HepG2 (cell line): ENCODE results near the gene NLRC5. TPM values are rescaled to one million over a fixed set of nuclear protein-coding genes. Genes with fewer than 3 reads are reported as not detected.

Experiments used
- ATAC-seq: fragments of 200-7000 bp; cut with Tn5 transposase; 3 replicates; pipeline ENCODE4 v1.9.1; 2020; ENCODE audit warnings: mild to moderate bottlenecking, moderate library complexity
- BruUV-seq: library from RNA; stranded (reverse); fragments of 400-500 nt; replicated peaks from 2 replicates; lab custom pipeline; 2021; lab: Mats Ljungman, UMichigan
- CTCF ChIA-PET: fragments of 300-600 bp; formaldehyde crosslinking; extraction: SDS; loops from one replicate; lab custom pipeline; 2021; ENCODE audit warnings: low total read pairs, inconsistent platforms, low intra/inter-chr PET ratio; lab: Yijun Ruan, JAX
- POLR2A ChIA-PET: fragments of 350-600 bp; sonication (Branson Sonifier 250); formaldehyde crosslinking; loops from one replicate; lab custom pipeline; 2020; ENCODE audit warnings: antibody characterized with exemption, inconsistent platforms; lab: Yijun Ruan, JAX
- DNase-seq: peaks from one replicate; pipeline ENCODE4 v3.0.0-alpha.2; 2015; ENCODE audit warnings: low spot score
- FAIRE-seq: peaks from 3 replicates; lab custom pipeline; 2011; peaks lifted over from hg19 to GRCh38; lab: Jason Lieb, UNC
- H2AFZ ChIP-seq: one replicate; pipeline ENCODE4 v1.6.1; 2011; ENCODE audit warnings: low read length, inconsistent platforms
- H3K27ac ChIP-seq: fragments of 300-600 bp; 3 replicates; pipeline ENCODE4 v1.8.0; 2011; ENCODE audit warnings: mixed run types, mild to moderate bottlenecking, mixed read lengths, low read length, inconsistent platforms; ENCODE audit not compliant: insufficient read depth; ENCODE audit errors: extremely low read length
- H3K27me3 ChIP-seq, 2 experiments: fragments of 200-600 bp in 1 of 2; 2 replicates in 1 of 2; 3 replicates in 1 of 2; pipeline versions ENCODE4 v1.6.0 to v1.8.0; 2011; ENCODE audit warnings: low read length in 2 of 2, mild to moderate bottlenecking in 2 of 2, moderate library complexity in 2 of 2, inconsistent platforms in 1 of 2; ENCODE audit not compliant: insufficient read depth in 2 of 2, control insufficient read depth in 1 of 2
- H3K36me3 ChIP-seq, 2 experiments: fragments of 200-600 bp in 1 of 2; replicated peaks in 1 of 2; 2 replicates in 1 of 2; 3 replicates in 1 of 2; pipeline versions ENCODE4 v1.5.1 to v1.8.0; 2011; ENCODE audit warnings: low read length in 2 of 2, inconsistent platforms in 1 of 2; ENCODE audit not compliant: insufficient read depth in 2 of 2, control insufficient read depth in 1 of 2
- H3K4me1 ChIP-seq: 2 replicates; pipeline ENCODE4 v1.5.1; 2012; ENCODE audit warnings: low read length, inconsistent platforms; ENCODE audit not compliant: insufficient read depth
- H3K4me2 ChIP-seq: 2 replicates; pipeline ENCODE4 v1.6.0; 2011; ENCODE audit warnings: low read depth, low read length, inconsistent platforms
- H3K4me3 ChIP-seq, 3 experiments: fragments of 200-600 bp in 1 of 3; sonication (generic), shearing (Covaris generic) in 1 of 3; replicated peaks in 1 of 3; 2 replicates each; pipeline ENCODE4 v1.5.1; 2011 to 2016; ENCODE audit warnings: low read length in 3 of 3, inconsistent platforms in 2 of 3, low read depth in 2 of 3, mild to moderate bottlenecking in 2 of 3, control low read depth in 1 of 3, mixed read lengths in 1 of 3; ENCODE audit not compliant: insufficient read depth in 1 of 3
- H3K79me2 ChIP-seq: one replicate; pipeline ENCODE4 v1.6.1; 2011; ENCODE audit warnings: low read length, inconsistent platforms; ENCODE audit not compliant: insufficient read depth
- H3K9ac ChIP-seq: 2 replicates; pipeline ENCODE4 v1.6.0; 2011; ENCODE audit warnings: mild to moderate bottlenecking, low read depth, low read length, inconsistent platforms; ENCODE audit not compliant: insufficient read depth
- H3K9me3 ChIP-seq: 2 replicates; pipeline ENCODE4 v1.5.1; 2012; ENCODE audit warnings: mild to moderate bottlenecking, low read length
- H4K20me1 ChIP-seq: 2 replicates; pipeline ENCODE4 v1.6.0; 2011; ENCODE audit warnings: inconsistent platforms, mild to moderate bottlenecking, low read length, moderate library complexity; ENCODE audit not compliant: insufficient read depth
- EED ChIP-seq: sonication (generic); formaldehyde crosslinking; IDR thresholded peaks from 2 replicates; pipeline ENCODE4 v1.5.0; 2020; ENCODE audit warnings: mild to moderate bottlenecking, missing genetic modification reagents
- ISL2 ChIP-seq: sonication (generic); formaldehyde crosslinking; IDR thresholded peaks from 2 replicates; pipeline ENCODE4 v1.5.0; 2020; ENCODE audit warnings: missing genetic modification reagents
- MIXL1 ChIP-seq: IDR thresholded peaks from 2 replicates; pipeline ENCODE4 v1.6.1; 2016
- NFIB ChIP-seq: sonication (generic); formaldehyde crosslinking; IDR thresholded peaks from 2 replicates; pipeline ENCODE4 v1.9.0; 2021; ENCODE audit warnings: missing genetic modification reagents, mild to moderate bottlenecking, borderline replicate concordance
- NFKB2 ChIP-seq: sonication (generic); formaldehyde crosslinking; IDR thresholded peaks from 2 replicates; pipeline ENCODE4 v1.4.0; 2020; ENCODE audit warnings: missing genetic modification reagents, borderline replicate concordance
- SP4 ChIP-seq: sonication (generic); formaldehyde crosslinking; IDR thresholded peaks from 2 replicates; pipeline ENCODE4 v1.8.1; 2023; ENCODE audit warnings: mild to moderate bottlenecking, missing genetic modification reagents
- ZNF274 ChIP-seq: sonication (generic); formaldehyde crosslinking; IDR thresholded peaks from 2 replicates; pipeline ENCODE4 v1.5.1; 2020; ENCODE audit warnings: mild to moderate bottlenecking, missing genetic modification reagents
- ZNF547 ChIP-seq: sonication (generic); formaldehyde crosslinking; IDR thresholded peaks from 2 replicates; pipeline ENCODE4 v1.5.1; 2020; ENCODE audit warnings: mild to moderate bottlenecking, missing genetic modification reagents
- ZNF776 ChIP-seq: sonication (generic); formaldehyde crosslinking; IDR thresholded peaks from 2 replicates; pipeline ENCODE4 v1.4.0; 2020; ENCODE audit warnings: mild to moderate bottlenecking, missing genetic modification reagents
- WGBS: methylation state at CpG from one replicate; pipeline ENCODE4 v1.1.6; 2017; ENCODE audit warnings: low lambda C conversion rate; 5-methylcytosine and 5-hydroxymethylcytosine counted together
- in situ Hi-C: cut with HindIII; loops from 2 replicates; pipeline ENCODE4 v1.10.0; 2017; ENCODE audit warnings: low pct_unique_long_range_greater_than_20kb; ENCODE audit not compliant: extremely low pct_ligation_motif_present
- intact Hi-C: fragments of 100-400 bp; cut with micrococcal nuclease; formaldehyde crosslinking; loops from one replicate; pipeline ENCODE4 v1.10.0; 2022; ENCODE audit not compliant: unreplicated experiment
- polyA plus RNA-seq, 8 experiments: library from polyadenylated mRNA; depleted of rRNA in 3 of 8; stranded (reverse) in 7 of 8; unstranded in 1 of 8; fragments of >200 nt; fragmentation: Illumina TruSeq in 4 of 8; extraction: Trizol in 4 of 8; gene quantifications; 2 replicates each; pipeline versions ENCODE4 v1.2.1 to v1.2.3, GENCODE V29; 2011 to 2016; ENCODE audit warnings: low read depth in 4 of 8, missing spikeins in 1 of 8, mixed read lengths in 1 of 8; ENCODE audit not compliant: insufficient read depth in 1 of 8
- total RNA-seq, 5 experiments: library from RNA; depleted of rRNA; stranded (reverse); fragments of >200 nt; fragmentation: Illumina TruSeq; extraction: Trizol; gene quantifications; 2 replicates each; pipeline ENCODE4 v1.2.3, GENCODE V29; 2016; ENCODE audit warnings: low read depth in 1 of 5
- TF ChIP-seq, protein P1 (sequence below): sonication (generic); formaldehyde crosslinking; IDR thresholded peaks from 2 replicates; pipeline ENCODE4 v1.5.1; 2020; ENCODE audit warnings: missing genetic modification reagents, mild to moderate bottlenecking, borderline replicate concordance
- TF ChIP-seq, protein P2 (sequence below): sonication (generic); formaldehyde crosslinking; IDR thresholded peaks from 2 replicates; pipeline ENCODE4 v1.5.1; 2020; ENCODE audit warnings: mild to moderate bottlenecking, missing genetic modification reagents, borderline replicate concordance

Gene NLRC5
- total and polyA plus RNA-seq, 2 of the 13 experiments (the other 11 are each of a cell fraction or from before 2014, with no cell fraction given) = 6.3 to 12.7 TPM

DNA sequence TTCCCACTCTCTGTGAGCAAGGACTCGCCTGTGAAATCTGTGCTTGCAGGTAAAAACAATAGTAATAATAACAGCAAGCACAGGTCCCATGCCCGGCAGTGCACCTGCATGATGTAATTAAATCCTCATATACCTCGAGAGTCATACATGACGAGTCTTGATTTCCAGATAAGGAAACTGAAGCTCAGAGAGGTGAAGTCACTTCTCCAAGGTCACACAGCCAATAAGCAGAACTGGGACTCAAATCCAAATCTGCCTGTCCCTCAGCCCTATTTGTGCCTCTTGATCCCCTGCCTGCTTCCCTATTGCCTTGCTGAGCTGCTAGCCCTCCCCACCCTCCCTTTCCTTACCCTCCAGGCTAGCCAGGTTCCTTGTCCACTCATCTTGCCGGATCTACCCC, 65.0 kb downstream of the NLRC5 start (continued):
- TF ChIP-seq, protein P1, sequence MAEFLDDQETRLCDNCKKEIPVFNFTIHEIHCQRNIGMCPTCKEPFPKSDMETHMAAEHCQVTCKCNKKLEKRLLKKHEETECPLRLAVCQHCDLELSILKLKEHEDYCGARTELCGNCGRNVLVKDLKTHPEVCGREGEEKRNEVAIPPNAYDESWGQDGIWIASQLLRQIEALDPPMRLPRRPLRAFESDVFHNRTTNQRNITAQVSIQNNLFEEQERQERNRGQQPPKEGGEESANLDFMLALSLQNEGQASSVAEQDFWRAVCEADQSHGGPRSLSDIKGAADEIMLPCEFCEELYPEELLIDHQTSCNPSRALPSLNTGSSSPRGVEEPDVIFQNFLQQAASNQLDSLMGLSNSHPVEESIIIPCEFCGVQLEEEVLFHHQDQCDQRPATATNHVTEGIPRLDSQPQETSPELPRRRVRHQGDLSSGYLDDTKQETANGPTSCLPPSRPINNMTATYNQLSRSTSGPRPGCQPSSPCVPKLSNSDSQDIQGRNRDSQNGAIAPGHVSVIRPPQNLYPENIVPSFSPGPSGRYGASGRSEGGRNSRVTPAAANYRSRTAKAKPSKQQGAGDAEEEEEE (CRISPR knock-in tag) = no peak
- TF ChIP-seq ZNF776 (CRISPR knock-in tag) (no peak), NFKB2 (no peak)

DNA sequence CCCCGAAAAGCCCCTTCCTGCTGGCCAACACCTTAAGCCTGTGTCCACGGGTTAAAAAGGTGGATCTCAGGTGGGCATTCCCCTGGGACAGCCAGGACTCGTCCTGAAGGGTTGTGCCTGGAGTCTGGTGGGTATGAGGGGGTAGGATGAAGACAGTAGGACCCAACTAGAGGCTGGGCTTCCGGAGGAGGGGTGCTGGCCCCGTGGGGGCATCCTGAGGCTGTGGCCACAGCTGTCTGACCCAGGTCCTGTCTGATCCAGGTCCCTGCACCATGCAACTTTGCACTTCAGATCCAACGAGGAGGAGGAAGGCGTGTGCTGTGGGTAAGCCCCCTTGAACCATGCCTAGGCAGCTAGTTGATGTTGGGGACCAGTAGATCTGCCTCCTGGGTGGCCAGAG, 65.4 kb downstream of the NLRC5 start:
- no peak overlapping the region for H3K27ac ChIP-seq
- ATAC-seq (no peak), FAIRE-seq (no peak)
- intact Hi-C loops = no loop called here
- in situ Hi-C loops = no loop called here
- ChIA-PET CTCF (no interaction called here), POLR2A (no interaction called here)
- no TSS peak for BruUV-seq
- no peak overlapping the region for H3K4me2 ChIP-seq
- H4K20me1 ChIP-seq = no peaks in the 10 kb centered on the region
- H3K4me1 ChIP-seq = no peaks in the 10 kb centered on the region
- no peaks in the 10 kb centered on the region for H3K36me3 ChIP-seq
- no peak overlapping the region for H3K9ac ChIP-seq
- no peak overlapping the region for H3K4me3 ChIP-seq
- H3K79me2 ChIP-seq = no peaks in the 10 kb centered on the region
- WGBS = 38% methylated on average over 7 of the region's 7 CpGs
- 0 out of 2 replicates have a peak, but pooled peaks have one; percentile 36 for TF ChIP-seq EED (CRISPR knock-in tag)
- TF ChIP-seq NFIB = no peak
- TF ChIP-seq, all 625 proteins: peak for 1
- Histone ChIP-seq H2AFZ (no peak overlapping the region), H3K9me3 (no peaks in the 10 kb centered on the region), H3K27me3 (peaks cover 2 to 30% of the 10 kb centered on the region in 2 experiments)
- no peak for DNase-seq

DNA sequence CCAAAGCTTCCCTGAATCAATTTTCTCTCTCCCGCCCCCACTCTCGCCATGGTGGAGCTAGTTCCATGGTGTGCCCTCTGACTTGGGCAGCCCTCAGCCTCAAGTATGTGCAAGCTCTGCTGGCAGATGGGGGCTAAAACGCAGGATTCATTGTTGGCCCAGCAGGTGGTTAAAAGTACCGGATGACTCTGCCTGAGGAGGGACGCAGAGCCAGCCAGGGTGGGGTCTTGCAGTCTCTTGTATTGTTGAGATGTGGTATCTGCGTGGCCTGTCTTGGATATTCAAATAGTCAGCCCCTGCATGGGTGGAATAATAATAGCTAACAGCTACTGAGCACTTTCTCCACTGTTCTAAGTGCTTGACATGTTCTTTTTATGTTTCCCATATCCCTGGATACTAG, 66.3 kb downstream of the NLRC5 start:
- POLR2A ChIA-PET = no interaction called here
- Histone ChIP-seq H3K36me3 (no peaks in the 10 kb centered on the region), H3K4me2 (no peak overlapping the region), H3K27ac (no peak overlapping the region), H3K27me3 (peaks cover 2 to 30% of the 10 kb centered on the region in 2 experiments; a peak in 4 of 5 replicates), H3K4me1 (peaks cover 7% of the 10 kb centered on the region), H3K79me2 (no peaks in the 10 kb centered on the region), H3K9me3 (no peaks in the 10 kb centered on the region), H3K4me3 (no peak overlapping the region), H4K20me1 (no peaks in the 10 kb centered on the region), H3K9ac (no peak overlapping the region), H2AFZ (no peak overlapping the region)
- no peak for ATAC-seq
- BruUV-seq = no TSS peak
- in situ Hi-C loops (no loop called here), intact Hi-C loops (no loop called here)
- DNase-seq = no peak
- FAIRE-seq = no peak
- WGBS = 58% methylated on average over 6 of the region's 6 CpGs
- CTCF ChIA-PET = no interaction called here
- TF ChIP-seq MIXL1 (CRISPR knock-in tag) = no peak
- no peak for TF ChIP-seq ZNF274 (CRISPR knock-in tag)
- TF ChIP-seq SP4 (CRISPR knock-in tag) = no peak
- no peak for TF ChIP-seq ISL2 (CRISPR knock-in tag)
- TF ChIP-seq, protein P2, sequence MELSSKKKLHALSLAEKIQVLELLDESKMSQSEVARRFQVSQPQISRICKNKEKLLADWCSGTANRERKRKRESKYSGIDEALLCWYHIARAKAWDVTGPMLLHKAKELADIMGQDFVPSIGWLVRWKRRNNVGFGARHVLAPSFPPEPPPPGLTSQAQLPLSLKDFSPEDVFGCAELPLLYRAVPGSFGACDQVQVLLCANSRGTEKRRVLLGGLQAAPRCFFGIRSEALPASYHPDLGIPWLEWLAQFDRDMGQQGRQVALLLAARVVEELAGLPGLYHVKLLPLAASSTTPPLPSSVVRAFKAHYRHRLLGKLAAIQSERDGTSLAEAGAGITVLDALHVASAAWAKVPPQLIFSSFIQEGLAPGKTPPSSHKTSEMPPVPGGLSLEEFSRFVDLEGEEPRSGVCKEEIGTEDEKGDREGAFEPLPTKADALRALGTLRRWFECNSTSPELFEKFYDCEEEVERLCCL (CRISPR knock-in tag) = no peak
- TF ChIP-seq ZNF547 (CRISPR knock-in tag) = no peak
